ENCODE results near the gene PLA1A. TPM values are rescaled to one million over a fixed set of nuclear protein-coding genes. Genes with fewer than 3 reads are reported as not detected.

Gene PLA1A, protein sequence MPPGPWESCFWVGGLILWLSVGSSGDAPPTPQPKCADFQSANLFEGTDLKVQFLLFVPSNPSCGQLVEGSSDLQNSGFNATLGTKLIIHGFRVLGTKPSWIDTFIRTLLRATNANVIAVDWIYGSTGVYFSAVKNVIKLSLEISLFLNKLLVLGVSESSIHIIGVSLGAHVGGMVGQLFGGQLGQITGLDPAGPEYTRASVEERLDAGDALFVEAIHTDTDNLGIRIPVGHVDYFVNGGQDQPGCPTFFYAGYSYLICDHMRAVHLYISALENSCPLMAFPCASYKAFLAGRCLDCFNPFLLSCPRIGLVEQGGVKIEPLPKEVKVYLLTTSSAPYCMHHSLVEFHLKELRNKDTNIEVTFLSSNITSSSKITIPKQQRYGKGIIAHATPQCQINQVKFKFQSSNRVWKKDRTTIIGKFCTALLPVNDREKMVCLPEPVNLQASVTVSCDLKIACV
- total RNA-seq (2013), result 0.92 TPM
- polyA plus RNA-seq (under 1 TPM in 1 of 3 donors, not detected in 2; 0.36 TPM), polyA minus RNA-seq (0.55 and 1.1 TPM in 2 replicates), total RNA-seq (0.21 to 11.8 (median 0.92) reads per million in 11 experiments)

GRCh38 chr3:119597548-119598288 is at the start of gene PLA1A:
PLA1A (plus strand) TSS chr3:119597885; CDS start chr3:119597914, 29 bp downstream.
- no peak for DNase-seq
- H4K20me1 ChIP-seq (ENCODE audit: insufficient read depth, low read length), result no peaks in the 10 kb centered on the region
- H3K4me3 ChIP-seq (replicated peaks in 1 of 3; ENCODE audit: low read depth in 2 of 3, low read length in 3 of 3), result no peak within 1 kb of the TSS
- Mint-ChIP-seq H3K4me3 (no peak within 1 kb of the TSS), H3K4me1 (peaks cover 26% of the 10 kb centered on the region), H3K27ac (peak within 1 kb of the TSS in 5 of 7 donors; percentile 40 to 85 (median 82)), H3K9me3 (no peaks in the 10 kb centered on the region), H3K27me3 (ENCODE audit: low read depth in 3 of 3) (peaks cover 0 to 3% (median 2%) of the 10 kb centered on the region in 3 donors), H3K36me3 (no peaks in the 10 kb centered on the region)
- no peaks in the 10 kb centered on the region for H3K9me3 ChIP-seq (replicated peaks in 1 of 2; ENCODE audit: control insufficient read depth in 1 of 2, insufficient read depth in 1 of 2, low read length in 2 of 2)
- no peaks in the 10 kb centered on the region for H3K79me2 ChIP-seq (ENCODE audit: insufficient read depth, low read length)
- WGBS (ENCODE audit: insufficient coverage), result 80% methylated on average over 2 of the region's 7 CpGs
- peaks cover 18 to 26% of the 10 kb centered on the region in 2 donors for H3K4me1 ChIP-seq (ENCODE audit: control insufficient read depth in 1 of 2, insufficient read depth in 2 of 2, low read length in 2 of 2)
- H3K9ac ChIP-seq (ENCODE audit: insufficient read depth, low read length, poor library complexity, severe bottlenecking), result no peak within 1 kb of the TSS
- H3K4me2 ChIP-seq (replicated peaks; ENCODE audit: extremely low read depth, low read length, poor library complexity, severe bottlenecking), result no peak within 1 kb of the TSS
- no peaks in the 10 kb centered on the region for H3K36me3 ChIP-seq (replicated peaks in 1 of 2; ENCODE audit: control insufficient read depth in 1 of 2, insufficient read depth in 2 of 2, low read length in 2 of 2)
- no peaks in the 10 kb centered on the region for H3K27me3 ChIP-seq (ENCODE audit: control insufficient read depth in 2 of 2, insufficient read depth in 2 of 2, low read length in 2 of 2)
- no peak for TF ChIP-seq CTCF (IDR thresholded peaks at IDR 0.05)
- intact Hi-C loops (cut with micrococcal nuclease), result no loop called here
- no peak within 1 kb of the TSS for H2AFZ ChIP-seq (ENCODE audit: insufficient read depth, low read depth, low read length, poor library complexity, severe bottlenecking)
- peak within 1 kb of the TSS in 1 of 2 donors; percentile 44 for H3K27ac ChIP-seq (ENCODE audit: low read depth in 1 of 2, low read length in 2 of 2)

- no peak overlapping the region for H2AFZ ChIP-seq (ENCODE audit: insufficient read depth, low read depth, low read length, poor library complexity, severe bottlenecking)
- Mint-ChIP-seq H3K27ac (no peak overlapping the region), H3K36me3 (no peaks in the 10 kb centered on the region), H3K27me3 (ENCODE audit: low read depth in 3 of 3) (peaks cover 0 to 2% (median 0%) of the 10 kb centered on the region in 3 donors), H3K4me3 (no peak overlapping the region), H3K4me1 (peaks cover 16% of the 10 kb centered on the region), H3K9me3 (peaks cover 0 to 5% (median 0%) of the 10 kb centered on the region in 7 donors)
- no peaks in the 10 kb centered on the region for H3K9me3 ChIP-seq (replicated peaks in 1 of 2; ENCODE audit: control insufficient read depth in 1 of 2, insufficient read depth in 1 of 2, low read length in 2 of 2)
- H3K79me2 ChIP-seq (ENCODE audit: insufficient read depth, low read length), result no peaks in the 10 kb centered on the region
- no peak overlapping the region for H3K27ac ChIP-seq (ENCODE audit: low read depth in 1 of 2, low read length in 2 of 2)
- no CpG with 5 or more reads among the region's 3 CpGs for WGBS (ENCODE audit: insufficient coverage)
- H3K4me1 ChIP-seq (ENCODE audit: control insufficient read depth in 1 of 2, insufficient read depth in 2 of 2, low read length in 2 of 2), result peaks cover 0 to 4% of the 10 kb centered on the region in 2 donors
- intact Hi-C loops (cut with micrococcal nuclease), result no loop called here
- DNase-seq, result no peak
- TF ChIP-seq CTCF (IDR thresholded peaks at IDR 0.05), result no peak
- H3K9ac ChIP-seq (ENCODE audit: insufficient read depth, low read length, poor library complexity, severe bottlenecking), result no peak overlapping the region
- no peak overlapping the region for H3K4me3 ChIP-seq (replicated peaks in 1 of 3; ENCODE audit: low read depth in 2 of 3, low read length in 3 of 3)
- no peak overlapping the region for H3K4me2 ChIP-seq (replicated peaks; ENCODE audit: extremely low read depth, low read length, poor library complexity, severe bottlenecking)
- H3K36me3 ChIP-seq (replicated peaks in 1 of 2; ENCODE audit: control insufficient read depth in 1 of 2, insufficient read depth in 2 of 2, low read length in 2 of 2), result no peaks in the 10 kb centered on the region
- H3K27me3 ChIP-seq (ENCODE audit: control insufficient read depth in 2 of 2, insufficient read depth in 2 of 2, low read length in 2 of 2), result no peaks in the 10 kb centered on the region
- no peaks in the 10 kb centered on the region for H4K20me1 ChIP-seq (ENCODE audit: insufficient read depth, low read length)
Measured at GRCh38 chr3:119548341-119548740, 49.3 kb upstream of the PLA1A start.
